Mesenchymal stem cell (in vitro differentiated cells and primary cell): Measurements from ENCODE around the gene NKTR.

Source experiments
- DNase-seq: peaks from one replicate; pipeline ENCODE4 v3.0.0-alpha.2; 2013
- H2AFZ ChIP-seq: one replicate; pipeline ENCODE4 v1.6.1; 2013; ENCODE audit warnings: low read depth, mild to moderate bottlenecking, control low read depth, inconsistent platforms, low read length, moderate library complexity
- H2AK5ac ChIP-seq: 2 replicates; pipeline ENCODE4 v1.6.1; 2013; ENCODE audit warnings: low read length, moderate library complexity, mild to moderate bottlenecking, inconsistent platforms; ENCODE audit not compliant: severe bottlenecking
- H2BK120ac ChIP-seq: one replicate; pipeline ENCODE4 v1.6.1; 2013; ENCODE audit warnings: low read depth, mild to moderate bottlenecking, inconsistent platforms, low read length, moderate library complexity
- H2BK12ac ChIP-seq, 2 experiments: one replicate each; pipeline ENCODE4 v1.6.1; 2013; ENCODE audit warnings: inconsistent platforms in 2 of 2, low read length in 2 of 2, mild to moderate bottlenecking in 2 of 2, moderate library complexity in 2 of 2, control low read depth in 1 of 2
- H2BK15ac ChIP-seq: one replicate; pipeline ENCODE4 v1.6.1; 2013; ENCODE audit warnings: mild to moderate bottlenecking, low read depth, inconsistent platforms; ENCODE audit not compliant: poor library complexity, severe bottlenecking
- H2BK5ac ChIP-seq: 2 replicates; pipeline ENCODE4 v1.6.1; 2013; ENCODE audit warnings: low read depth, mild to moderate bottlenecking, low read length, control low read depth, inconsistent platforms; ENCODE audit not compliant: poor library complexity, severe bottlenecking
- H3K14ac ChIP-seq, 2 experiments: one replicate each; pipeline ENCODE4 v1.6.1; 2013; ENCODE audit warnings: inconsistent platforms in 2 of 2, low read length in 2 of 2, control low read depth in 1 of 2, mild to moderate bottlenecking in 1 of 2, moderate library complexity in 1 of 2
- H3K18ac ChIP-seq, 2 experiments: one replicate each; pipeline ENCODE4 v1.6.1; 2013; ENCODE audit warnings: inconsistent platforms in 2 of 2, low read length in 2 of 2, control low read depth in 1 of 2, low read depth in 1 of 2, mild to moderate bottlenecking in 1 of 2
- H3K23ac ChIP-seq, 2 experiments: one replicate each; pipeline ENCODE4 v1.6.1; 2013; ENCODE audit warnings: inconsistent platforms in 2 of 2, low read length in 2 of 2, mild to moderate bottlenecking in 2 of 2, moderate library complexity in 2 of 2, control low read depth in 1 of 2
- H3K27ac ChIP-seq: 2 replicates; pipeline ENCODE4 v1.5.1; 2013; ENCODE audit warnings: mild to moderate bottlenecking, moderate library complexity, low read length, control low read depth, inconsistent platforms; ENCODE audit not compliant: poor library complexity, severe bottlenecking
- H3K27me3 ChIP-seq, 2 experiments: 2 replicates each; pipeline versions ENCODE4 v1.6.1 to v1.7.0; 2013; ENCODE audit warnings: low read length in 2 of 2, mild to moderate bottlenecking in 2 of 2, moderate library complexity in 2 of 2, control low read depth in 1 of 2, inconsistent platforms in 1 of 2; ENCODE audit not compliant: control insufficient read depth in 1 of 2, insufficient read depth in 1 of 2
- H3K36me3 ChIP-seq, 2 experiments: 2 replicates each; pipeline versions ENCODE4 v1.6.1 to v1.7.0; 2013; ENCODE audit warnings: low read length in 2 of 2, control low read depth in 1 of 2, inconsistent platforms in 1 of 2, low read depth in 1 of 2, mild to moderate bottlenecking in 1 of 2; ENCODE audit not compliant: insufficient read depth in 2 of 2, control insufficient read depth in 1 of 2
- H3K4ac ChIP-seq, 2 experiments: one replicate each; pipeline ENCODE4 v1.6.1; 2013; ENCODE audit warnings: inconsistent platforms in 2 of 2, low read length in 2 of 2, mild to moderate bottlenecking in 2 of 2, moderate library complexity in 2 of 2, control low read depth in 1 of 2, low read depth in 1 of 2
- H3K4me1 ChIP-seq: 2 replicates; pipeline ENCODE4 v1.6.1; 2013; ENCODE audit warnings: low read depth, low read length, control low read depth; ENCODE audit not compliant: control insufficient read depth, insufficient read depth
- H3K4me2 ChIP-seq: 2 replicates; pipeline ENCODE4 v1.6.1; 2013; ENCODE audit warnings: low read length, mild to moderate bottlenecking, inconsistent platforms; ENCODE audit not compliant: poor library complexity, severe bottlenecking
- H3K4me3 ChIP-seq, 2 experiments: 2 replicates each; pipeline versions ENCODE4 v1.5.1 to v1.7.0; 2013; ENCODE audit warnings: low read length in 2 of 2, mild to moderate bottlenecking in 2 of 2, control low read depth in 1 of 2, low read depth in 1 of 2; ENCODE audit not compliant: insufficient read depth in 1 of 2
- H3K79me1 ChIP-seq: replicated peaks from 2 replicates; pipeline ENCODE4 v1.6.1; 2013; ENCODE audit warnings: mild to moderate bottlenecking, control low read depth, low read length, inconsistent platforms; ENCODE audit not compliant: poor library complexity, severe bottlenecking
- H3K9ac ChIP-seq: 2 replicates; pipeline ENCODE4 v1.7.0; 2013; ENCODE audit warnings: mild to moderate bottlenecking, low read length, moderate library complexity
- H3K9me3 ChIP-seq: 2 replicates; pipeline ENCODE4 v1.7.0; 2013; ENCODE audit warnings: mild to moderate bottlenecking, low read length; ENCODE audit not compliant: control insufficient read depth
- H4K8ac ChIP-seq: one replicate; pipeline ENCODE4 v1.6.1; 2013; ENCODE audit warnings: inconsistent platforms, mild to moderate bottlenecking, low read length, moderate library complexity
- H4K91ac ChIP-seq: one replicate; pipeline ENCODE4 v1.6.1; 2013; ENCODE audit warnings: mild to moderate bottlenecking, low read length, inconsistent platforms
- WGBS: methylation state at CpG from one replicate; pipeline ENCODE4 v1.1.7; 2013; ENCODE audit warnings: mixed read lengths; 5-methylcytosine and 5-hydroxymethylcytosine counted together

The NKTR gene

GRCh38 chr3:42665050-42665878 lies 64.8 kb downstream of the NKTR start:
- H4K8ac ChIP-seq, result no peak overlapping the region
- peaks cover under 1% of the 10 kb centered on the region for H3K9me3 ChIP-seq
- H2AK5ac ChIP-seq, result no peak overlapping the region
- H3K4me3 ChIP-seq, result no peak overlapping the region
- no peak overlapping the region for H3K9ac ChIP-seq
- H2BK5ac ChIP-seq, result no peak overlapping the region
- no peak overlapping the region for H2BK120ac ChIP-seq
- peaks cover 7% of the 10 kb centered on the region for H3K79me1 ChIP-seq
- no peak overlapping the region for H2AFZ ChIP-seq
- H4K91ac ChIP-seq, result no peak overlapping the region
- no peak overlapping the region for H3K14ac ChIP-seq
- H2BK15ac ChIP-seq, result no peak overlapping the region
- WGBS, result 93% methylated on average over 15 of the region's 15 CpGs
- H3K36me3 ChIP-seq, result peaks cover 18 to 49% of the 10 kb centered on the region in 2 experiments
- no peak overlapping the region for H3K18ac ChIP-seq
- peaks cover 8 to 15% of the 10 kb centered on the region in 2 experiments for H3K27me3 ChIP-seq
- H3K4ac ChIP-seq, result no peak overlapping the region
- H3K23ac ChIP-seq, result no peak overlapping the region
- H3K4me1 ChIP-seq, result peaks cover 7% of the 10 kb centered on the region
- H2BK12ac ChIP-seq, result no peak overlapping the region
- H3K27ac ChIP-seq, result no peak overlapping the region
- H3K4me2 ChIP-seq, result no peak overlapping the region
- DNase-seq, result no peak

GRCh38 chr3:42666022-42666421 lies 65.5 kb downstream of the NKTR start:
- WGBS, result 92% methylated on average over 8 of the region's 8 CpGs
- no peak overlapping the region for H3K27ac ChIP-seq

GRCh38 chr3:42666577-42666998 lies 66.1 kb downstream of the NKTR start:
- H4K91ac ChIP-seq, result no peak overlapping the region
- no peak for DNase-seq

More at GRCh38 chr3:42666022-42666421, 65.5 kb downstream of the NKTR start:
- H4K8ac ChIP-seq, result no peak overlapping the region
- peaks cover 8% of the 10 kb centered on the region for H3K9me3 ChIP-seq
- no peak overlapping the region for H3K4ac ChIP-seq
- H3K4me1 ChIP-seq, result peaks cover 5% of the 10 kb centered on the region
- no peak overlapping the region for H3K9ac ChIP-seq
- no peak overlapping the region for H4K91ac ChIP-seq
- no peak overlapping the region for H2BK12ac ChIP-seq
- no peak overlapping the region for H3K4me3 ChIP-seq
- H3K14ac ChIP-seq, result no peak overlapping the region
- no peak overlapping the region for H2BK15ac ChIP-seq
- no peak for DNase-seq
- no peak overlapping the region for H3K4me2 ChIP-seq
- H3K36me3 ChIP-seq, result peaks cover 12 to 41% of the 10 kb centered on the region in 2 experiments
- H3K18ac ChIP-seq, result no peak overlapping the region
- H3K79me1 ChIP-seq, result peaks cover under 1% of the 10 kb centered on the region
- no peak overlapping the region for H2AFZ ChIP-seq
- H2AK5ac ChIP-seq, result no peak overlapping the region
- H2BK120ac ChIP-seq, result no peak overlapping the region
- H3K27me3 ChIP-seq, result peaks cover 9 to 20% of the 10 kb centered on the region in 2 experiments
- H2BK5ac ChIP-seq, result no peak overlapping the region
- no peak overlapping the region for H3K23ac ChIP-seq

GRCh38 chr3:42667096-42667522 lies 66.6 kb downstream of the NKTR start:
- H2BK5ac ChIP-seq, result no peak overlapping the region
- H3K14ac ChIP-seq, result peak overlapping the region in 1 of 2 experiments; percentile 37
- no peak overlapping the region for H3K4me2 ChIP-seq
- H2BK12ac ChIP-seq, result no peak overlapping the region
- H3K36me3 ChIP-seq, result peaks cover under 1 to 31% of the 10 kb centered on the region in 2 experiments
- no peak overlapping the region for H2BK15ac ChIP-seq
- no peak overlapping the region for H3K27ac ChIP-seq
- H4K91ac ChIP-seq, result no peak overlapping the region
- peaks cover 9 to 20% of the 10 kb centered on the region in 2 experiments for H3K27me3 ChIP-seq
- peaks cover 5% of the 10 kb centered on the region for H3K4me1 ChIP-seq
- no peak overlapping the region for H2AK5ac ChIP-seq
- H3K23ac ChIP-seq, result no peak overlapping the region
- H2AFZ ChIP-seq, result no peak overlapping the region
- H2BK120ac ChIP-seq, result no peak overlapping the region
- no peak for DNase-seq
- H3K4me3 ChIP-seq, result no peak overlapping the region
- no peak overlapping the region for H3K9ac ChIP-seq
- no peak overlapping the region for H4K8ac ChIP-seq
- 80% methylated on average over 7 of the region's 7 CpGs for WGBS
- no peaks in the 10 kb centered on the region for H3K79me1 ChIP-seq
- H3K18ac ChIP-seq, result no peak overlapping the region
- peaks cover 9% of the 10 kb centered on the region for H3K9me3 ChIP-seq
- no peak overlapping the region for H3K4ac ChIP-seq

More at GRCh38 chr3:42666577-42666998, 66.1 kb downstream of the NKTR start:
- H3K4ac ChIP-seq, result no peak overlapping the region
- no peak overlapping the region for H2BK15ac ChIP-seq
- no peak overlapping the region for H3K9ac ChIP-seq
- H3K27ac ChIP-seq, result no peak overlapping the region
- no peak overlapping the region for H2BK5ac ChIP-seq
- no peak overlapping the region for H2AFZ ChIP-seq
- WGBS, result 92% methylated on average over 4 of the region's 4 CpGs
- H3K27me3 ChIP-seq, result peaks cover 9 to 20% of the 10 kb centered on the region in 2 experiments
- H3K4me1 ChIP-seq, result peaks cover 5% of the 10 kb centered on the region
- H2AK5ac ChIP-seq, result no peak overlapping the region
- no peak overlapping the region for H2BK120ac ChIP-seq
- no peak overlapping the region for H3K23ac ChIP-seq
- no peaks in the 10 kb centered on the region for H3K79me1 ChIP-seq
- no peak overlapping the region for H4K8ac ChIP-seq
- peaks cover 6 to 36% of the 10 kb centered on the region in 2 experiments for H3K36me3 ChIP-seq
- no peak overlapping the region for H2BK12ac ChIP-seq
- H3K18ac ChIP-seq, result peak overlapping the region in 1 of 2 experiments; percentile 44
- no peak overlapping the region for H3K4me2 ChIP-seq
- peak overlapping the region in 1 of 2 experiments; percentile 64 for H3K14ac ChIP-seq
- peaks cover 9% of the 10 kb centered on the region for H3K9me3 ChIP-seq
- H3K4me3 ChIP-seq, result no peak overlapping the region
